Measurements from ENCODE around the gene NDUFA8.
A peak's percentile ranks its signal among the peaks of the same experiment; 100 is the strongest.
"Not testable (repeated sequence)": the region's sequence is repeated elsewhere in the genome, so short reads cannot be mapped to it uniquely, and the experiment has no call there.

The NDUFA8 gene

DNA sequence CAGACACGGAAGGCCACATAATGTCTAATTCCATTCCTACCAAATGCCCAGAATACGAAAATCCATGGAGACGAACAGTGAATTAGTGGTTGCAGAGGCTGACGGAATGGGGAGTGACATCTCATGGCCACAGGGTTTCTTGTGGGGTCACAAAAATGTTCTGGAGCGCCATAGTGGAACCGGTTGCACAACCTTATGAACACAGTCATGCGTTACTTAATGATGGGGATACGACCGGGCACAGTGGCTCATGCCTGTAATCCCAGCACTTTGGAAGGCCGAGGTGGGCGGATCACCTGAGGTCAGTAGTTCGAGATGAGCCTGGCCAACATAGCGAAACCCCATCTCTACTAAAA, 40.4 kb downstream of the NDUFA8 start:
- DNase-seq: no peak

GRCh38 chr9:122118343-122119165, 41.0 kb downstream of the NDUFA8 start:
- DNase-seq: no peak

DNA sequence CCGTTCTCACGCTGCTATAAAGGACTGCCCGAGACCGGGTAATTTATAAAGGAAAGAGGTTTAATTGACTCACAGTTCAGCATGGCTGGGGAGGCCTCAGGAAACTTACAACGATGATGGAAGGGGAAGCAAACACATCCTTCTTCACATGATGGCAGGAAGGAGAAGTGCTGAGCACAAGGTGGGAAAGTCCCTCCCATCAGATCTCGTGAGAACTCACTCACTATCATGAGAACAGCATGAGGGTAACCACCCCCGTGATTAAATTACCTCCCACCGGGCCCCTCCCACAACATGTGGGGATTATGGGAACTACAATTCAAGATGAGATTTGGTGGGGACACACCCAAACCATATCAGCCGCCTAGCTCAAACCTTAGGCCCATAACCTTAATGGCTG, 42.3 kb downstream of the NDUFA8 start:
- not testable (repeated sequence) for DNase-seq

DNA sequence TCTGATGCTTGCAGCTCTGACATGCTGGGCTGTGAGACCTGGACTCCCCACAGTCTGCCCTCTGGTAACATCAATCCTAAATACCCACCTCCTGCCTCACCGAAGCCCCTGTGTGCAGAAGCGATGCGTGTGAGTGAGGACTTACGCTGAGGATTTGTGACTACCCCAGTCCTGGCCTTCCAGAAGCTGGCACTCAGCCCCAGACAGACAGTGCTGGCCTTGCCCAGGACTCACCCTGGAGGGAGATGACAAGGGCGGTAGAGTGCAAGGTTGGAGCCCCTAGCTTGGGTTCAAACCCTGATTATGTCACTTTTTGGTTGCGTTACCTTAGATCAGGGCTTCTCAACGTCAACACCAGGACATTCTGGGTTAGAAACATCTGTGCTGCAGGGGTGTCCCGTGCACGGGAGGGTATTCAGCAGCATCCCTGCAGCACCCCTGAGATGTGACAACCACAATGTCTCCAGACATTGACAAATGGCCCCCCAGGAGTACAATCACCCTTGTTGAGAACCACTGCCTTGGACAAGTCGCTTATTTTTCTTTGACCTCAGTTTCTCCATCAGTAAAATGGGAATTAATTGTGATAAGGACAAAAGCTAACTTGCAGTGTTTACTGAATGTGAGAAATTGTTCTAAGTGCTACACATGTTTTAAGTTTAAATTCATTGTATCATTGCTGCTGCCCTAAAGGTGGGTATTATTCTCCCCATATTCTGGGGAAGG, 43.0 kb downstream of the NDUFA8 start:
- no peak for DNase-seq

DNA sequence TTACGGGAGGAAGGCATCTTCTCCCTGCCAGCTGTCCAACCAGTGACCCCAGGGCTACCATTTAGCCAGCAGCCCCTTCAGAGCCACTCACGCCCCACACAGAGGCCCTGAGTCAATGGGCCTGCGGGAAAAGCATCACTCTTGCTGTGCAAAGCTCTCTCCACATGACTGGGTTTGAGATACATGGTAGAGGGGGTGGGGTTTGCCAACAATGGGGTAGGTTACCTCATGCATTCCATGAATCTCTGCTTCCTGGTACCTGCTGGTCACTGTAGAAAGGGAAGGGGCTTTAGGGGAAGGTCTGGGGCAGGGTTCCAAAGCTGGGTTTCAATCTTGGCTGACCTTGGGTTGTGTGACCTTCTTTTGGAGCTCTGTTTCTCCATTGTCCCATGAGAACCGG, 43.5 kb downstream of the NDUFA8 start:
- no peak for DNase-seq

DNA sequence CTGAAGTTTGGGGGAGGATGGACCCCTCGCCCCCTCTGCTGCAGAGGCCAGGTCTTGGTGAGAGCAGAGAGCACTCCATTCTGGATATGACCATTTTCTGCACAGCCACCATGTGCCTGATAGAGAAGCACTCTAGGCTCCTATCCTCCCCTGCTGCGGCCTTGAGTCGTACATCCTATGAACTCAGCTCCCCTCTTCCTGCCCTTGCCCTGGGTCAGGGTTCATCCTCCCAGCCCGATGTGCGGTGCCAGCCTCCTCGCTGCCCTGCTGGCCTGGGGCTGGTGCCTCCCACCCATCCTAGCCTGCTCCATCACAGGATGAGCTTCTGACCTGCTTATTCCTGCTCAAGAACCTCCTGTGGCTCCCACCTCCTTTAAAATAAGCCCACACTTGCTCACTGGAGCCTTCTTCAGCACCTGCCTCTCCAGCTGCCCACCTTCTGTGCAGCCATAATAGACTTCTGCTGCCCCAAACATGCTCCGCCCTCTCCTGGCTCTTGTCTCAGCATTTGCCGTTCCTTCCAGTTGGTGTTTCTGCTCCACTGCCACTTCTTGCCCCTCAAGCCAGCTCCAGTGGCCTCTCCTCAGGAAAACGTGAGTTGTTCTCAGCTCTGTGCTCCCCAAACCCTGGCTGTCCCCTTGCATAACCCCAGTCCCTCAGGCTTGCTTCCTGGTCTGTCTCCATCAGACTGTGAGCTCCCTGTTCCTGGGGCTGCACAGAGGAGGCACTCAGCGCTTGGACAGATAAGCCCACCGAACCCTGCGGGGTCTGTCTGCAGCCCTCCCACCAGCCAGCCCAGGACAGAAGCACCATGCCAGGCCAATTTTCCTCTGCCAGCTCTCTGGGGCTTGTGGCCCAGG, 44.2 kb downstream of the NDUFA8 start:
- no peak for DNase-seq

- DNase-seq: no peak
Observed at GRCh38 chr9:122113574-122113973, 46.0 kb downstream of the NDUFA8 start.

- no peak for DNase-seq
Observed at GRCh38 chr9:122112238-122112637, 47.3 kb downstream of the NDUFA8 start.

- DNase-seq: no peak
Observed at GRCh38 chr9:122111413-122112085, 48.0 kb downstream of the NDUFA8 start.

DNA sequence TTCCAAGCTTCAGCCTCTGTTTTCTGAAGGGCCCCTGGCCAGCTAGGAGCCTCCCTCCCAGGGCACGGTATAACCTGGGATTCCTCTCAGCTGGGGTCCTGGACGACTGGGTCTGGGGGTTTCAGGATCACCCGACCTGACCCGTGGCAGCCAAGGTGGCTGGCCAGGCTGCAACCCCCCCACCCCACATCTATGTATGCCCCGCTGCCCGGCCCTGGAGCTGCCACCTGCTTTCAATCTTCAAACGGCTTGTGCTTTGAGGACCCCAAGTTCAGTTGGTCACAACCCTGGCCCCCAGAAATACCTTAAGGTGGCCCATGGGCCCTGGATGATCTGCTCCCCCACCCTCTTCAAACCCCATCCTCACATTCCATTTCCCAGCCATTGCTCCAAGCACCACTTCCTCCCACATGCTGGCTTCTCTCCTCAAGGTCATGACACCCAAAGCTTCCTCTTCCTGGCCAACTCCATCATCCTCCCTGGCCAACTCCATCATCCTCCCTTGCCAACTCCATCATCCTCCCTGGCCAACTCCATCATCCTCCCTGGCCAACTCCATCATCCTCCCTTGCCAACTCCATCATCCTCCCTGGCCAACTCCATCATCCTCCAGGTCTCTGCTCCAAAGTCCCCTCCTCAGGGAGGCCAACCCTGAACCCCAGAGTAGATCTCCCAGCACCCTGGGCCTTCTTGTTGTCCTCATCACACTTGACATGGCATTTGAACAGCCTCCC, 49.3 kb downstream of the NDUFA8 start:
- DNase-seq: no peak

- DNase-seq: no peak
Observed at GRCh38 chr9:122109035-122109813, 50.4 kb downstream of the NDUFA8 start.

GRCh38 chr9:122107291-122107805, 52.2 kb downstream of the NDUFA8 start:
- no peak for DNase-seq

GRCh38 chr9:122106576-122106975, 53.0 kb downstream of the NDUFA8 start:
- DNase-seq: no peak

DNA sequence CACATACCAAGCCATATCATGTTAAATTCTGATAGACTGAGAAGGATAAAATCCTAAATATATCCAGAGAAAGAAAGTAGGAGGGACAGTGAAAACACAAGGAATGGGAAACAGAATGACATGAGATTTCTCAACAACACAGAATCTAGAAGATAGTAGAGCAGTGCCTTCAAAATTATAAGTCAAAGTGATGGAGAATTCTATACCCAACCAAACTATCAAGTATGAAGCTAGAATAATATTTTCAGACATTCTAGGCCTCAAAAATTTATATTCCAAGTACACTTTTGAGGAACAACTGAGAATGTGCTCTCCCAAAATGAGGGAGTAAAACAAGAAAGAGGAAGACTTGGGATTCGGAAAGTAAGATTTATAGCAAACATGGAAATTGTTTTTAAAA, 55.6 kb downstream of the NDUFA8 start:
- no peak for DNase-seq

DNA sequence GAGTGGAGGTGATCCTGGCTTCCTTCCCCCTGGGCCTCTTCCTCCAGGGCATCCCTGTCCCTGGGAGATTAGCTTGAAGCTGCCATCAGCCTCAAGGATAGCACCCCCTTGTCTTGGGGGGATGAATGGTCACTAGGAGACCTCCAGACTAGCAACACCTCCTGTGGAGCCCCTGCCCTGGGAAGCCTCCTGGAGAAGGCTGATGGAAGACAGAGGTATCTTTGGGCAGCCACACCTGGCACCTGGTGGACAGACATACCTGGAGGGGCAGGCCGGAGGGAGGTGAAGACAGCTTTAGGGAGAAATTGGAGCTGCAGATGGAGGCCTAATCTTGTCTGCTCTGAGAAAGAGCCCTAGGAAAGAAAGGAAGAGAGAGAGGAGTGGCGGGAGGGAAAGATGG, 57.4 kb downstream of the NDUFA8 start:
- no peak for DNase-seq

DNA sequence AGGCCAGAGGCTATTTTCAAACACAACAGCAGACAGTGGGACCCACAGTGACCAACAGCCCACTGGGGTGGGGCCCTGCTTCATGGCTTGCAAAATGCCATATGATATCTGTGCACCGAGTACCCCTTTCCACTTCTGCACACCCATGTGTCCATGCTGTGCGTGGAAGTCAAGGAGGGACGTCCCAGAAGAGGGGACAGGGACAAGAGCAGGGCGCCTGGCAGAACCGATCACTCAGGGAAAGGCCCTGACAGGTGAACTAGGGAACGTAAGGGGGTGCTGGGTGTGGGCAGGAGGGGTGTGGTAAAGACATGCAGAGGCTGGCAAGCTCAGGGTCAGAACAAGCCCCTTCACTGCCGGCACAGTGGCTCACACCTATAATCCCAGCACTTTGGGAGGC, 58.8 kb downstream of the NDUFA8 start:
- no peak for DNase-seq

- DNase-seq: peak; percentile 56 to 71 (median 66)
Observed at GRCh38 chr9:122099271-122099869, 60.2 kb downstream of the NDUFA8 start.

GRCh38 chr9:122097679-122098315, 61.8 kb downstream of the NDUFA8 start:
- DNase-seq: no peak

DNA sequence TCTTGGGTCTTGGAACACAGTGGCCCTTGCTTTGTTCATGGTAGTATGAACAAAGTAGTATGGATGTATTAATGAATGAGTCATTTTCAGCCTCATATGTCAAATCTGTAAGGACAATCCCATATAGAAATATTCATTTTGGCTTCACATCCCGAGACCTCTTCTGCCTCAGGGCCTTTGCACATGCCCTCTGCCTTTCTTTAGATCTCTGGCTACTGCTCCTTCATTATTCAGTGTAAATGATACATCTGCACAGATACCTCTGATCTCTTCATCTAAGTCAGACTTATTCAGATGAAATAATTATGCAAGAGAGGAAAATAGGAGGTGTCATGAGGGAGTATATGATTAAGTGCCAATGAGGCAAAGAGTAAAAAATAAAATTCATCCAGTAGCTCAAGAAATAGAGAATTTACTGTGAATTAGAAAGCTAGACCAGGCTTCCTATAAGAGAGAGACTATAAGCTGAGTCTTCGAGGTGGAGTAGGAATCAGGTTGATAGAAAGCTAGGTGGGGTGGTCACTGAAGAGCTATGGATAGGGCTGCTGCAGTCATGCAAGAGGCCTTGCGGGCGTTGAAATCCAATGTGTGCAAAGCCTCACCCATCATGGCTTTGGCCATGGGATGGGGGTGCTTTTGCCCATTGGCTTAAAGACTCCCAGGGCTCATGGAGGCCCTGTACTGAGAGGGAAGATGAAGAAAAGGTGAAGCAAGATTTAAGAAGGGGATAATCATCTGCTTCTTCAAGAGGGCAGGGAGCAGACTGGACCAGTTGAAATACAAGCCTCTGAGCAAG, 62.8 kb downstream of the NDUFA8 start:
- DNase-seq: no peak
